Smooth muscle cell (in vitro differentiated cells): ENCODE data around the gene IL21R. TPM values are rescaled to one million over a fixed set of nuclear protein-coding genes. Genes with fewer than 3 reads are reported as not detected.

Experiments used
- DNase-seq: peaks from one replicate; lab custom pipeline; 2025; ENCODE audit not compliant: unreplicated experiment; lab: John Stamatoyannopoulos, UW
- H2AFZ ChIP-seq: fragments of 200-600 bp; sonication (generic); 2 replicates; pipeline ENCODE4 v1.6.0; 2016; ENCODE audit warnings: antibody characterized with exemption, low read depth, mild to moderate bottlenecking
- H3F3A ChIP-seq: fragments of 200-600 bp; sonication (generic); 2 replicates; pipeline ENCODE4 v1.6.0; 2017; ENCODE audit warnings: antibody characterized with exemption, low read depth
- H3K27ac ChIP-seq: fragments of 200-600 bp; sonication (generic); 2 replicates; pipeline ENCODE4 v1.5.1; 2016; ENCODE audit warnings: low read depth, mild to moderate bottlenecking
- H3K27me3 ChIP-seq: fragments of 200-600 bp; sonication (generic); 2 replicates; pipeline ENCODE4 v1.6.1; 2016; ENCODE audit warnings: low read depth, mild to moderate bottlenecking
- H3K36me3 ChIP-seq: fragments of 200-600 bp; sonication (generic); 2 replicates; pipeline ENCODE4 v1.5.1; 2016; ENCODE audit warnings: low read depth
- H3K4me1 ChIP-seq: fragments of 200-600 bp; sonication (generic); 2 replicates; pipeline ENCODE4 v1.5.1; 2016; ENCODE audit warnings: low read depth
- H3K4me2 ChIP-seq: fragments of 200-600 bp; sonication (generic); 2 replicates; pipeline ENCODE4 v1.6.0; 2016; ENCODE audit warnings: mild to moderate bottlenecking
- H3K4me3 ChIP-seq: fragments of 200-600 bp; sonication (generic); 2 replicates; pipeline ENCODE4 v1.5.1; 2016; ENCODE audit warnings: mild to moderate bottlenecking
- H3K79me2 ChIP-seq: fragments of 200-600 bp; sonication (generic); 2 replicates; pipeline ENCODE4 v1.6.0; 2016; ENCODE audit warnings: low read depth, mild to moderate bottlenecking
- H3K9ac ChIP-seq: fragments of 200-600 bp; sonication (generic); 2 replicates; pipeline ENCODE4 v1.6.0; 2016; ENCODE audit warnings: low read depth
- H3K9me3 ChIP-seq: fragments of 200-600 bp; sonication (generic); replicated peaks from 2 replicates; pipeline ENCODE4 v1.5.1; 2016; ENCODE audit warnings: low read depth
- H4K20me1 ChIP-seq: fragments of 200-600 bp; sonication (generic); 2 replicates; pipeline ENCODE4 v1.6.0; 2016; ENCODE audit warnings: low read depth
- CTCF ChIP-seq: fragments of 200-600 bp; sonication (generic); IDR thresholded peaks from 2 replicates; pipeline ENCODE4 v1.5.1; 2017; ENCODE audit warnings: borderline replicate concordance, mild to moderate bottlenecking, antibody characterized with exemption; ENCODE audit not compliant: insufficient read depth, poor library complexity, severe bottlenecking
- WGBS: methylation state at CpG from one replicate; pipeline ENCODE4 v1.1.7; 2016; ENCODE audit warnings: low lambda C conversion rate; 5-methylcytosine and 5-hydroxymethylcytosine counted together
- polyA plus RNA-seq: library from polyadenylated mRNA; unstranded; fragments of >200 nt; fragmentation: Nextera tagmentation; extraction: Ambion mirVana; gene quantifications from 2 replicates; pipeline ENCODE4 v1.2.1, GENCODE V29; 2016
- total RNA-seq: library from RNA; depleted of rRNA; stranded (reverse); fragments of >200 nt; gene quantifications from 2 replicates; pipeline ENCODE4 v1.2.3, GENCODE V29; 2014

IL21R gene
- total and polyA plus RNA-seq, 2 experiments from 2014 or later = not detected

DNA sequence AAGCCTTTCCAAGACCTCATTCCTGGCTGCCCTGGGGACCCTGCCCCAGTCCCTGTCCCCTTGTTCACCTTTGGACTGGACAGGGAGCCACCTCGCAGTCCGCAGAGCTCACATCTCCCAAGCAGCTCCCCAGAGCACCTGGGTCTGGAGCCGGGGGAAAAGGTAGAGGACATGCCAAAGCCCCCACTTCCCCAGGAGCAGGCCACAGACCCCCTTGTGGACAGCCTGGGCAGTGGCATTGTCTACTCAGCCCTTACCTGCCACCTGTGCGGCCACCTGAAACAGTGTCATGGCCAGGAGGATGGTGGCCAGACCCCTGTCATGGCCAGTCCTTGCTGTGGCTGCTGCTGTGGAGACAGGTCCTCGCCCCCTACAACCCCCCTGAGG lies 38.7 kb upstream of the IL21R start:
- H3K9me3 ChIP-seq = no peaks in the 10 kb centered on the region
- no peak overlapping the region for H2AFZ ChIP-seq
- WGBS = 100% methylated on average over 4 of the region's 5 CpGs
- no peaks in the 10 kb centered on the region for H4K20me1 ChIP-seq
- no peak overlapping the region for H3K4me3 ChIP-seq
- no peaks in the 10 kb centered on the region for H3K79me2 ChIP-seq
- no peaks in the 10 kb centered on the region for H3K27me3 ChIP-seq
- no peak overlapping the region for H3K4me2 ChIP-seq
- no peak for DNase-seq
- peaks cover 5% of the 10 kb centered on the region for H3F3A ChIP-seq
- H3K27ac ChIP-seq = no peak overlapping the region
- no peak overlapping the region for H3K9ac ChIP-seq
- no peak for TF ChIP-seq CTCF
- H3K36me3 ChIP-seq = no peaks in the 10 kb centered on the region
- no peaks in the 10 kb centered on the region for H3K4me1 ChIP-seq

GRCh38 chr16:27363797-27364196 lies 38.2 kb upstream of the IL21R start:
- WGBS = 90% methylated on average over 9 of the region's 9 CpGs
- TF ChIP-seq CTCF = no peak

GRCh38 chr16:27364493-27365141 lies 37.4 kb upstream of the IL21R start:
- H3K9ac ChIP-seq = peak overlapping the region; percentile 16
- TF ChIP-seq CTCF = no peak
- H3K79me2 ChIP-seq = no peaks in the 10 kb centered on the region
- H3K9me3 ChIP-seq = no peaks in the 10 kb centered on the region
- no peak overlapping the region for H2AFZ ChIP-seq
- H3F3A ChIP-seq = peaks cover 5% of the 10 kb centered on the region
- no peak overlapping the region for H3K4me3 ChIP-seq
- no peaks in the 10 kb centered on the region for H3K4me1 ChIP-seq
- H3K27me3 ChIP-seq = no peaks in the 10 kb centered on the region
- peak overlapping the region; percentile 82 for H3K27ac ChIP-seq
- 88% methylated on average over 6 of the region's 6 CpGs for WGBS
- DNase-seq = no peak
- H3K4me2 ChIP-seq = no peak overlapping the region
- H3K36me3 ChIP-seq = no peaks in the 10 kb centered on the region
- no peaks in the 10 kb centered on the region for H4K20me1 ChIP-seq

More at GRCh38 chr16:27363797-27364196, 38.2 kb upstream of the IL21R start:
- no peak overlapping the region for H3K4me2 ChIP-seq
- no peaks in the 10 kb centered on the region for H3K9me3 ChIP-seq
- H3K27me3 ChIP-seq = no peaks in the 10 kb centered on the region
- peaks cover 5% of the 10 kb centered on the region for H3F3A ChIP-seq
- no peaks in the 10 kb centered on the region for H4K20me1 ChIP-seq
- no peak overlapping the region for H3K9ac ChIP-seq
- H3K27ac ChIP-seq = no peak overlapping the region
- H2AFZ ChIP-seq = no peak overlapping the region
- DNase-seq = no peak
- H3K79me2 ChIP-seq = no peaks in the 10 kb centered on the region
- no peaks in the 10 kb centered on the region for H3K36me3 ChIP-seq
- no peak overlapping the region for H3K4me3 ChIP-seq
- H3K4me1 ChIP-seq = no peaks in the 10 kb centered on the region
